ENCODE results near the gene SEMA6A.

Gene SEMA6A, protein sequence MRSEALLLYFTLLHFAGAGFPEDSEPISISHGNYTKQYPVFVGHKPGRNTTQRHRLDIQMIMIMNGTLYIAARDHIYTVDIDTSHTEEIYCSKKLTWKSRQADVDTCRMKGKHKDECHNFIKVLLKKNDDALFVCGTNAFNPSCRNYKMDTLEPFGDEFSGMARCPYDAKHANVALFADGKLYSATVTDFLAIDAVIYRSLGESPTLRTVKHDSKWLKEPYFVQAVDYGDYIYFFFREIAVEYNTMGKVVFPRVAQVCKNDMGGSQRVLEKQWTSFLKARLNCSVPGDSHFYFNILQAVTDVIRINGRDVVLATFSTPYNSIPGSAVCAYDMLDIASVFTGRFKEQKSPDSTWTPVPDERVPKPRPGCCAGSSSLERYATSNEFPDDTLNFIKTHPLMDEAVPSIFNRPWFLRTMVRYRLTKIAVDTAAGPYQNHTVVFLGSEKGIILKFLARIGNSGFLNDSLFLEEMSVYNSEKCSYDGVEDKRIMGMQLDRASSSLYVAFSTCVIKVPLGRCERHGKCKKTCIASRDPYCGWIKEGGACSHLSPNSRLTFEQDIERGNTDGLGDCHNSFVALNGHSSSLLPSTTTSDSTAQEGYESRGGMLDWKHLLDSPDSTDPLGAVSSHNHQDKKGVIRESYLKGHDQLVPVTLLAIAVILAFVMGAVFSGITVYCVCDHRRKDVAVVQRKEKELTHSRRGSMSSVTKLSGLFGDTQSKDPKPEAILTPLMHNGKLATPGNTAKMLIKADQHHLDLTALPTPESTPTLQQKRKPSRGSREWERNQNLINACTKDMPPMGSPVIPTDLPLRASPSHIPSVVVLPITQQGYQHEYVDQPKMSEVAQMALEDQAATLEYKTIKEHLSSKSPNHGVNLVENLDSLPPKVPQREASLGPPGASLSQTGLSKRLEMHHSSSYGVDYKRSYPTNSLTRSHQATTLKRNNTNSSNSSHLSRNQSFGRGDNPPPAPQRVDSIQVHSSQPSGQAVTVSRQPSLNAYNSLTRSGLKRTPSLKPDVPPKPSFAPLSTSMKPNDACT

GRCh38 chr5:116574367-116575325 is at the start of gene SEMA6A:
Gene SEMA6A, minus strand, starts transcription at chr5:116574823. Its CDS starts 69,879 bp downstream, at chr5:116504944.
- DNase-seq = peak; percentile 72

DNA sequence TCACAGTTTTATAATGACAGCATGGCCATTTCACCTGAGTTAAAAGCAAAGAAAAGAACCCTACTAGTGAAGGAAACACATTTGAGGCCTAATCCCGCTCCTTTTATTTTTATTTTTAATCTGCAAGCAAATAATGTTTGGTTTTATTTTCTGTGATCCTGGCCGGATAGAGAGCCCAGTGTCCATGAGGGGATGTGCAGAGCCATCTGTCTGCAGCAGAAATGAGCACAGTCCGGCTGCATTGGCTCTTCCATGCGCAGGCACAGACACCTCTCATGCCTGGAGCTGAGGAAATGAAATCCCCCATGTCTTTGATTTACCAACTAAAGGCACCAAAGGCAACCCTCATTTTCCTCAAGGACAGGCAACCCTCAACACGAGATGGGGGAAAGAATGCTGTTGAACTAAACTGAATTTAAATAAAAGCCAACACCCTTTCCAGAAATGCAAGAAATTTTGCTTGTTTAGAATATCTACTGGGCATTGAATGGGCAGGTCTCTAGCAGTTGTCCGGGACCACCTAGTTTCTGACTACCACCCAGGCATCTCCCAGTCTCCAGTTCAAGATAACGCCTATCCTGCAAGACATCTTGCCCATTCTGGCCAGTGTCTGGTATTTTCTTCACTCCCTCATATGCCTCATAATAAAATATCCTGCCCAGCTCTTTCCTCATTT is 47.9 kb upstream of the SEMA6A start:
- DNase-seq = no peak

DNA sequence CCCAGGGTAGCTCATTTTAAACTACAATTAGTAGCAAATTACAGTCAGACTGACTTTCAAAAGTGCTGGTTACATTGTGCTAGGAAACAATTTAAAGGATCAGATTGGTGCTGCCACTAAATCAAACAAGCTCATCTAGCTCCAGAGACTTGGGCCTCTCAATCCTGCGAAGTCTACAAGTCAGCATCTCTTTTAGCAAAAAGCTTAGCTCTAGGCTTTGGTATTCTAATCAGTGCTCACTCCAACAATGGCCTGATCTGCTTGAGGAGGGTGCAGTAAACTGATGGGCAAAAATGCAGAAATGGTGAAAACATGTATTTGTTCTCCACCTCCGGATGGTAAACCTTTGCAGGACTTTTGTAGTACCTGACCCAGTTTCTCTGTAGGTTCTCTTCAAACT is 47.0 kb upstream of the SEMA6A start:
- no peak for DNase-seq

- no peak for DNase-seq
These were observed 42.3 kb upstream of the SEMA6A start for GRCh38 chr5:116616876-116617275.

DNA sequence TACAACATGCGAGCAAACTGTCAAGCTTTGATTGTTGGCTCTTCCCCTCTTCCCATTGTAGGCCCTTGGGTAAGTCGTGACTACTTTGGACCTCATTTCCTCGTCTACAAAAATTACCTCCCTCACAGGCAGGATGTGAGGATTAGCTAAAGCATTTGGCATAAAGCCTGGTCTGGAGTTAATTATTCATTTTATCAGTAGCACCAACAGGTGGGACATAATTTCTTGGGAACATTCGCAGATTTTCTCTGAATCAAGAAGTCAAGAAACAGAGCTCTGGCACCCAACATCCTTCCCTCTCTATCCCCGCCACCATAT is 39.9 kb upstream of the SEMA6A start:
- no peak for DNase-seq

DNA sequence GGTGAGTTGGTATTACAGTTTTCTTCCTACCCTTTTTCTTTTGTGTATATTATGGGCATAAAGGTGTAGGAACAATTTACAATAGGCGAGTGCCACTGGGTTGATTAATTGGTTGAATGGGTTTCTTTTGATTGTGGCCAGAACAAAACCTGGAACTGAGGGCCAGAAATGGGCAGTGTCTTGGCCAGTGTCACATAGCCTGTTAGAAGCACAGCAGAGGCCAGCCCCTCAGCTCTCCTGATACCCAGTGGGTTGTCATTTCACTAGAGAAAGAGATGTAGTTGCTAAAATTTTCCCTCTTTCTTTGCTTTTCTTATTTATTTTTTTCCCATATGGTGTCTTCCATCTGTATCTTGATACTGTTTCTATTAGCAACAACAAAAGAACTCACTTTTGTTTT is 38.8 kb upstream of the SEMA6A start:
- no peak for DNase-seq

DNA sequence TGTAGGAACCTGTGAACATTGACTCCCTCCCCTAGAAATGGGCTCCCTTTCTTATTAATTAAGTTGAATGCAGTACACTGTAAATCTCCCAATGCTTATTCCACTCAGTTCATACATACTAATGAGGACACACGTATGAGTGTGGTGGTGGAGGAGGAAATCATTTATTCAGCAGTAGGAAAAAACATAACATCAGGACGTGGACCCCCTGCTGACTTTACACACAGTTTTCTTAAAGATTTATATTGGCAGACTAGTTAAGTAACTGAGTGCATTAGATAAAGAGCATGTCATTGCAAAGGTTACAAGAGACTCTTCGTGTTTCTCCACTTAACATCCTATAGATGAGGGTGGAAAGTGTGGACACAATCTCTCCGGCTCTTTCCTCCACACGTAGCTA is 37.8 kb upstream of the SEMA6A start:
- DNase-seq = no peak

DNA sequence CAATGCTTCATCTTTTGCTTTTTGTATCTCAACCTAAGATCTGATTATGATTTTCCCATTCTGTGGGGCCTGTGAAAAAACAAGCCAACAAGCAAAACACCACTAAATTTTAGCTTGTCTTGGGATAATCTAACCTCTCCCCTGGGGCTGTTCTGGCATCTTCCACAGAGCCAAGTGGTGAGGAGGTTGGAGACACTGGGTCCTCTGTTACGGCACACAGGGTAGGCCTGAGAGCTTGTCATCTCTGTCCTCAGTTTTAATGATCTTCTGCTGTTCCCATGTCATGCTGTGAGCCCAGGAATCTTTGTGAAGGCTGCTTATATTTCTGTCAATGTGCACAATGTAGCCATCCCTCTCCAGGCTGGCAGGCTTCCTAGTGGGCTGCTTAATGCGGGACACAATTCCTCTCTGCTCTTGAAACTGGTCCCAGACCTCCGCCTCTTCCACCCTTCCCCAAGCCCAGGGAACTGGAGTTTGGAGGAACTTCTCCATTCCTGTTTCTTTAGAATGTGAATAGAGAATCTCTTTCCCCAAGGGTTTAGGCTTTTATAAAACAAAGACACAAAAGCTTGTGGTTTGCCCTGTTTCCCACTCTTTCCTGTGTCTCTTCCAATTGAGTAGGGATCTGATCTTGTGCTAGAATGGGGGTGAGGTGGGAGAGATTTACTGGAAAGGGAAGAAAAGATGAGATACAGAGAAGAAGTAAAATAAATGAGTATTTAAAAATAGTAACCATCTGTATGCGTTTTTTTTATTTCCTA is 30.9 kb upstream of the SEMA6A start:
- DNase-seq = no peak

DNA sequence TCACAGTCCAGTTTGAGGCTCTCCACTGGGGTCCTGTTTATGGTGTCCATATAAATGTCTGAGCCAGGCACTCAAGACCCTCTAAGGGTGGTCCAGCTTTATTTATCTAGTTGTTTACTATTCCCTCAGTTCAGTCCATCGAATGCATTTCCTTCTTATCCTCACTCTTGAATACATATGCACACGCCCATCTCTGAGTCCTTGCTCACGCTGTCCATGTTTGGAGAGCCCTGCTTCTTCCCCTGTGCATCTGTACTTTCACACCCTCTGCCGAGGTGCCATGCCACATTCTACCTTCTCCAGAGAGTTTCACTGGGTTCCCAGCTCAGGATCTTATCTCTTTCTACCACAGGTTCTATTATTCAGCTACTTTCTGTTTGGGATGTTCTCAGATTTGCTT is 30.2 kb upstream of the SEMA6A start:
- no peak for DNase-seq

- DNase-seq = no peak
These were observed 26.3 kb upstream of the SEMA6A start for GRCh38 chr5:116600876-116601275.

DNA sequence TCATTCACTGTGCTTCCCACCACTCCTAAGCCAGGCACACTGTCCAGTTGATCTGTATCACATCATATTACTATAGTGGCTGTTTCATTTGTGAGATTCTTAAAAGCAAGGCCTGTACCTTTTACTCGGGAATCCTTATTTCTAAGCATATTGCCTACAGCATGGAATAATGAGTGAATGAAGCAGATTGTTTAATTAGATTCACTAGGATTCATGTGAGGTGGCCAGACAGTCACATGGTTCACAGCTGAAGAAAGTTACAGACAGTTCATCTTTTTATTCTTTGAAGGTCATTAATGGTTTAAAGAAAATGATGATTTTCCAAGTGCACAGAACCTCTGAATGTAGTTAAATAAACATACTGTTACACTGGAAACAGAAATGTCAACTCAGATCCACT is 24.3 kb upstream of the SEMA6A start:
- no peak for DNase-seq

GRCh38 chr5:116595498-116595897 is 20.9 kb upstream of the SEMA6A start:
- DNase-seq = no peak

DNA sequence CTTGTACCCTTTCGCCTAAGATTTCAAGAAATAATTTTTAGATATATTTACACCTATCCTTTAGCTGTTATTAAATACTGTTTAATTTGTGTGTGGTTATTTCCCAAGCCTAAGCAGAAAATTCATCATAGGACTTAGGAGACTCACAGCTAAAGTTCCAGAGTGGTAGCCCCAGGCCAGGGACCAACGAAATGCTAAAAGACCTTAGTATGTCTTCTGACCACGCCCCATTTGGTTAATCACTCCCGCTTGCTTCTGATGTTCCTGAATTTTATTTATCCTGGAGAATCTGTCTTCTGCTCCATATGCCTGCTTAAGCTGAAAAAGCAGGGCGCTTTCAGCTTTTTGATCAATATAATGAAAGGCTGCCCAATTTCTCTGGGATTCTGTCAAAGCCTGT is 18.7 kb upstream of the SEMA6A start:
- no peak for DNase-seq

DNA sequence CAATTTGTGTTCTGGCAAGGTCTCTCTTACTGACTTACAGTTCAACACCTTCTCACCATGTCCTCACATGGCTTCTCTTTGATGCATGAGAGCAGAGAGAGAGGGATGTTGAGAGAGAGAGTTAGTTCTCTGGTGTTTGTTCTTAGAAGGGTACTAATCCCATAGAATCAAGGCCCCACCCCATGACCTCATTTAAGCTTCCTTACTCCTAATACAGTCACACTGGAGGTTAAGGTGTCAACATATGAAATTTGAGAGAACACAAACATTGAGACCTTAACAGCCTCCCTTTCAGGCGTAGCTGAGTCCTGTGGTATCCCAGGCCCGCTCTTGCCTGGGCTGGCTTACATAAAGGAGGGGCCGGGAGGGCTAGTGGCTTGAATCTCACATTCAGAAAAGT is 10.6 kb upstream of the SEMA6A start:
- no peak for DNase-seq

DNA sequence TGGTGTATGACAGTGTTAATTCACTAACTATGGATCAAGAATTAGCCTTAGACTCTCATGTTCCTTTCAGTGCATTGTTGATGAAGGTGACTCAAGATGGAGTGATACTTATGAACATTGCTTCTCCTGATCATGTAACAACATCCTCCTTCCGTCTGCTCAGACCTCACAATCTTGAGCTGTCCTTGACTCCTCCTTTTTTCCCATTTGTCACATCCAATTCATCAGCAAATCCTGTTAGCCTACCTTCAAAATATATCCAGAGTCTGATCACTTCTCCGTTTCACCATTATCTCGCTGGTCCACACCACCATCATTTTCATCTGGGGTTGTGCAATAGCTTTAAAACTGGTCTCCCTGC is 9.2 kb upstream of the SEMA6A start:
- no peak for DNase-seq

GRCh38 chr5:116583085-116583861 is 8.7 kb upstream of the SEMA6A start:
- no peak for DNase-seq

DNA sequence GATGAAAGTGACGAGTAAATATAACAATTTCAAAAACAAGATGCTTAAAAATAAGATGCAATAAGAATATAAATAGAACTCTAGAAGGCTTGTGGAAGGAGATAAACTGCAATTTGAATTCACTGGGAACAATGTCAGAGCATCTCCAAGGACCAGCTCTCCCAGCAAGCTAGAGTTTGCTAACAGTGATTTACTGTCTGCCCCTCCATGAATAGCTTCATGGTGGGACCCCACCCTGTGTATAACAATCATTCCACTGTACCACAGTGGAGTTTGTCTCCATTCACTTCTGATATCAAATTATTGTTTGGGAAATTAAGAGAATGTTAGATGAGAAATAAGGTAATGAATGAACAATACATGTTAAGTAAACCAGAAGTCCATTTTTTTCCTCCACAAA is 7.3 kb upstream of the SEMA6A start:
- DNase-seq = no peak

DNA sequence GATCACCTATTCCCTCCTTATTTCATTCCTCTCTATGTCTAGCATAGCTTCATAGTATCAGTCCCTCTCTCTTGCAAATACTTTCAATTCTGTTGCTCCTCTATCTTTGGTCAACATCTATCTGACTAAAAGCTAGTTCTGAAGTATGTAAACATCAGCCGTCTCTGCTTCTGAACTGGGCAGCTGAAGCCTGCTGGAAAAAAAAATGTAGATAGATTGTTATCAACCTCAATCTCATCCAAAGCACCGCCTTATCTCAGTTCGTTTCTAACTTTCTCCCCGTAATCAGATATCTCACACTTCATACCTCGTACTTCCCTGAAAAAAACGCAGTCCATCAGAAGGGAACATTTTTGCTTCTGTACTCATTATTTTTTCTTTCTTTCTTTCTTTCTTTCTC is 4.5 kb upstream of the SEMA6A start:
- no peak for DNase-seq

- DNase-seq = no peak
These were observed 4.1 kb upstream of the SEMA6A start for GRCh38 chr5:116578676-116579075.

DNA sequence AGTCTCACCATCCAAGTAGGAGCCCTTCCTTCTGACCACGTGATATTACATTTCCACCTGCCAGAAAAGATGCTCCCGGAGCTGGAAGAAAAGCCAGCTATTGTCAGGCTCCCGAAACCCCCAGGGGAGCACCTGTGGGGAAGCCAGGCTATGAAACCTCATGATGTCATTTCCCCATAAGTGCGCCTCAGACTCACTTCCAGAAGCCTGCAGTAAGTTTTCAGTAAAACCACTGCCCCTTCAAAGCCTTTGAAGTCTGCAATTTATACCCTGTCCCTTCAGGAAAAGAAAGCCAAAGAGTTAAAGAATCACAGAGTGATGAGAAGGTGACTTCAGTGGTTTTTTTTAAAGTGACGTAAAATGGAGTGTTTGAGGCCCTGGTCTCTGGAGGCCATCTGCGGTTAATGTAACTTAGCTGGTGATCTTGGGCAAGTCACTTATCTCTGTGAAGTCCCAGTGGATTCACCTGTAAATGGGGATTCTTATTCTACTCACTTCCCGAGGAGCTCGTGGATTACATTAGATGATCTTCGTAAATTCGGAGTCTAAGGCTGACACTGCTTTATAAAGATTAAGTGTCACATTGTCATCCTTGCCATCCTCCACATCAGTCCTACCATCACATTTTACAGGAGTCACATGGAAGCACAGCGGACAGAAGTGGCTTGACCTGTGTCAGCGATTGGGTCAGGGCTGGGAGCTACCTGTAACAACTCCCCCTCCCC is 2.6 kb upstream of the SEMA6A start:
- DNase-seq = no peak
